GM23338 (cell line): ENCODE data around the gene TENM4. TPM values are rescaled to one million over a fixed set of nuclear protein-coding genes. Genes with fewer than 3 reads are reported as not detected.

Source experiments
- ATAC-seq: fragments of 200-7000 bp; cut with Tn5 transposase; 3 replicates; pipeline ENCODE4 v1.9.1; 2020
- DNase-seq: peaks from one replicate; pipeline ENCODE4 v3.0.0-alpha.2; 2015; ENCODE audit warnings: low spot score
- H2AFZ ChIP-seq: fragments of 200-600 bp; sonication (generic); 2 replicates; pipeline ENCODE4 v1.8.0; 2016; ENCODE audit warnings: antibody characterized with exemption, mild to moderate bottlenecking, moderate library complexity
- H3F3A ChIP-seq: fragments of 200-600 bp; sonication (generic); replicated peaks from 2 replicates; pipeline ENCODE4 v1.8.0; 2017; ENCODE audit warnings: antibody characterized with exemption, mixed run types, low read depth
- H3K27ac ChIP-seq: fragments of 200-600 bp; sonication (generic); 2 replicates; pipeline ENCODE4 v1.6.1; 2016; ENCODE audit warnings: low read depth
- H3K27me3 ChIP-seq: fragments of 200-600 bp; sonication (generic); 2 replicates; pipeline ENCODE4 v1.8.0; 2016; ENCODE audit warnings: mild to moderate bottlenecking, mixed run types, moderate library complexity; ENCODE audit not compliant: insufficient read depth
- H3K36me3 ChIP-seq: fragments of 200-600 bp; sonication (generic); 2 replicates; pipeline ENCODE4 v1.8.0; 2016; ENCODE audit warnings: mild to moderate bottlenecking; ENCODE audit not compliant: insufficient read depth
- H3K4me1 ChIP-seq: fragments of 200-600 bp; sonication (generic); 2 replicates; pipeline ENCODE4 v1.8.0; 2016; ENCODE audit warnings: mild to moderate bottlenecking, moderate library complexity; ENCODE audit not compliant: insufficient read depth
- H3K4me2 ChIP-seq: fragments of 200-600 bp; sonication (generic); 2 replicates; pipeline ENCODE4 v1.7.1; 2017; ENCODE audit warnings: mixed run types
- H3K4me3 ChIP-seq: fragments of 200-600 bp; sonication (generic); 2 replicates; pipeline ENCODE4 v1.6.1; 2016; ENCODE audit warnings: mixed run types
- H3K79me2 ChIP-seq: fragments of 200-600 bp; sonication (generic); replicated peaks from 2 replicates; pipeline ENCODE4 v1.8.0; 2017; ENCODE audit warnings: mild to moderate bottlenecking; ENCODE audit not compliant: insufficient read depth
- H3K9me2 ChIP-seq: fragments of 200-600 bp; sonication (generic); 2 replicates; pipeline ENCODE4 v1.8.0; 2017; ENCODE audit not compliant: insufficient read depth
- H4K20me1 ChIP-seq: fragments of 200-600 bp; sonication (generic); replicated peaks from 2 replicates; pipeline ENCODE4 v1.8.0; 2017; ENCODE audit warnings: mild to moderate bottlenecking; ENCODE audit not compliant: insufficient read depth
- H3K27ac Mint-ChIP-seq: 2 replicates; pipeline ENCODE4 v1.8.0; 2020; ENCODE audit warnings: inconsistent platforms, mild to moderate bottlenecking, moderate library complexity, mixed read lengths
- H3K27me3 Mint-ChIP-seq: 3 replicates; pipeline ENCODE4 v1.8.0; 2022; ENCODE audit warnings: low read depth, mild to moderate bottlenecking, moderate library complexity, mixed read lengths, inconsistent platforms; ENCODE audit not compliant: insufficient read depth, poor library complexity
- H3K36me3 Mint-ChIP-seq: 3 replicates; pipeline ENCODE4 v1.8.0; 2021; ENCODE audit warnings: low read depth, mild to moderate bottlenecking, inconsistent platforms, moderate library complexity, mixed read lengths
- H3K4me1 Mint-ChIP-seq: 3 replicates; pipeline ENCODE4 v1.8.0; 2020; ENCODE audit warnings: mild to moderate bottlenecking, inconsistent platforms, mixed read lengths
- H3K4me3 Mint-ChIP-seq: 3 replicates; pipeline ENCODE4 v1.8.0; 2021; ENCODE audit warnings: moderate library complexity, mild to moderate bottlenecking, inconsistent platforms, mixed read lengths
- H3K9me3 Mint-ChIP-seq: 3 replicates; pipeline ENCODE4 v1.8.0; 2020; ENCODE audit warnings: moderate library complexity, mild to moderate bottlenecking, inconsistent platforms, mixed read lengths
- CTCF ChIP-seq, 2 experiments: fragments of 200-600 bp in 1 of 2; sonication (generic) in 1 of 2; conservative IDR thresholded peaks; 2 replicates each; pipeline versions ENCODE4 v1.5.1 to v1.6.1; 2016 to 2017; ENCODE audit warnings: antibody characterized with exemption in 2 of 2, low read depth in 2 of 2, mild to moderate bottlenecking in 2 of 2, moderate library complexity in 1 of 2
- EZH2phosphoT487 ChIP-seq: fragments of 200-600 bp; sonication (generic); IDR thresholded peaks from one replicate; pipeline ENCODE4 v1.8.1; 2018; ENCODE audit warnings: antibody characterized with exemption; ENCODE audit not compliant: unreplicated experiment
- JUNB ChIP-seq: IDR thresholded peaks from one replicate; pipeline ENCODE4 v1.6.1; 2016; ENCODE audit warnings: antibody characterized with exemption; ENCODE audit not compliant: unreplicated experiment
- NANOG ChIP-seq: IDR thresholded peaks from 2 replicates; pipeline ENCODE4 v1.6.1; 2016; ENCODE audit warnings: antibody characterized with exemption, borderline replicate concordance
- POLR2AphosphoS5 ChIP-seq: IDR thresholded peaks from 2 replicates; pipeline ENCODE4 v1.6.1; 2016; ENCODE audit warnings: antibody characterized with exemption, low read depth
- ZNF331 ChIP-seq: fragments of 250-450 bp; sonication (Bioruptor Pico); IDR thresholded peaks from 2 replicates; pipeline ENCODE4 v1.5.0; 2020; ENCODE audit warnings: low read depth, mild to moderate bottlenecking, moderate library complexity
- polyA plus RNA-seq: library from polyadenylated mRNA; unstranded; fragments of >200 nt; fragmentation: Nextera tagmentation; extraction: Ambion mirVana; gene quantifications from 2 replicates; pipeline ENCODE4 v1.2.1, GENCODE V29; 2016
- total RNA-seq: library from RNA; depleted of rRNA; stranded (reverse); fragments of >200 nt; shearing (Covaris generic); gene quantifications from 2 replicates; pipeline ENCODE4 v1.2.3, GENCODE V29; 2014
- TF ChIP-seq, protein P1 (sequence below): IDR thresholded peaks from one replicate; pipeline ENCODE4 v1.6.1; 2018; ENCODE audit warnings: antibody characterized with exemption; ENCODE audit not compliant: unreplicated experiment

Gene TENM4
- total and polyA plus RNA-seq, 2 experiments from 2014 or later, result 7.3 TPM

- no peaks in the 10 kb centered on the region for H3K27me3 ChIP-seq
- no peak overlapping the region for H3K27ac Mint-ChIP-seq
- ATAC-seq, result no peak
Observed at GRCh38 chr11:78902771-78903507, 537.9 kb downstream of the TENM4 start.

DNA sequence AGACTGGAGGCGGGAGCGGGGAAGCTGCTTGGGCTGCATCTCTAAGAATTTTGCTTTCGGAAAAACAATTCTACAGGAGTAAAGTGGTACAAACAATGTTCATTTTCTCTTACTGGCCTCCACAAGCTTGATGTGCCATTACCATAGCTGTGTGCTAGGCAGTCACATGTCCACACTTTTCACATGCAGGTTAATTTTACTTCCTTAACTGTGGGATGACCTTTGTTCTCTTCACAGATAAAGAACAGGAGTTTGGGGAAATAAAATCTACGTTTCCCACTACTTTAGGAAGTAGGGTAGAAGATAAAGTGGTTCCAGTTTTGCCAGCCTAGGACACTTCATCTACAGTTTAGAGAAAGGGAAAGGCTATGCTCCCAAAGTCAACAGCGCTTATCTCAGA lies 539.0 kb downstream of the TENM4 start:
- ATAC-seq (no peak), DNase-seq (no peak)
- Mint-ChIP-seq H3K4me3 (no peak overlapping the region), H3K4me1 (peaks cover 2% of the 10 kb centered on the region; the same call in 1 of the 3 replicates), H3K36me3 (no peaks in the 10 kb centered on the region), H3K27ac (no peak overlapping the region), H3K27me3 (peaks cover 9% of the 10 kb centered on the region), H3K9me3 (no peaks in the 10 kb centered on the region)
- Histone ChIP-seq H3K27ac (no peak overlapping the region), H3K4me2 (no peak overlapping the region), H2AFZ (no peak overlapping the region), H3F3A (no peaks in the 10 kb centered on the region), H3K4me1 (no peaks in the 10 kb centered on the region), H3K4me3 (no peak overlapping the region), H3K79me2 (no peaks in the 10 kb centered on the region), H4K20me1 (no peaks in the 10 kb centered on the region), H3K36me3 (no peaks in the 10 kb centered on the region), H3K27me3 (no peaks in the 10 kb centered on the region), H3K9me2 (no peaks in the 10 kb centered on the region)
- TF ChIP-seq ZNF331 (CRISPR knock-in tag) (no peak), EZH2phosphoT487 (no peak), NANOG (no peak), POLR2AphosphoS5 (no peak), JUNB (no peak)
- TF ChIP-seq, protein P1, sequence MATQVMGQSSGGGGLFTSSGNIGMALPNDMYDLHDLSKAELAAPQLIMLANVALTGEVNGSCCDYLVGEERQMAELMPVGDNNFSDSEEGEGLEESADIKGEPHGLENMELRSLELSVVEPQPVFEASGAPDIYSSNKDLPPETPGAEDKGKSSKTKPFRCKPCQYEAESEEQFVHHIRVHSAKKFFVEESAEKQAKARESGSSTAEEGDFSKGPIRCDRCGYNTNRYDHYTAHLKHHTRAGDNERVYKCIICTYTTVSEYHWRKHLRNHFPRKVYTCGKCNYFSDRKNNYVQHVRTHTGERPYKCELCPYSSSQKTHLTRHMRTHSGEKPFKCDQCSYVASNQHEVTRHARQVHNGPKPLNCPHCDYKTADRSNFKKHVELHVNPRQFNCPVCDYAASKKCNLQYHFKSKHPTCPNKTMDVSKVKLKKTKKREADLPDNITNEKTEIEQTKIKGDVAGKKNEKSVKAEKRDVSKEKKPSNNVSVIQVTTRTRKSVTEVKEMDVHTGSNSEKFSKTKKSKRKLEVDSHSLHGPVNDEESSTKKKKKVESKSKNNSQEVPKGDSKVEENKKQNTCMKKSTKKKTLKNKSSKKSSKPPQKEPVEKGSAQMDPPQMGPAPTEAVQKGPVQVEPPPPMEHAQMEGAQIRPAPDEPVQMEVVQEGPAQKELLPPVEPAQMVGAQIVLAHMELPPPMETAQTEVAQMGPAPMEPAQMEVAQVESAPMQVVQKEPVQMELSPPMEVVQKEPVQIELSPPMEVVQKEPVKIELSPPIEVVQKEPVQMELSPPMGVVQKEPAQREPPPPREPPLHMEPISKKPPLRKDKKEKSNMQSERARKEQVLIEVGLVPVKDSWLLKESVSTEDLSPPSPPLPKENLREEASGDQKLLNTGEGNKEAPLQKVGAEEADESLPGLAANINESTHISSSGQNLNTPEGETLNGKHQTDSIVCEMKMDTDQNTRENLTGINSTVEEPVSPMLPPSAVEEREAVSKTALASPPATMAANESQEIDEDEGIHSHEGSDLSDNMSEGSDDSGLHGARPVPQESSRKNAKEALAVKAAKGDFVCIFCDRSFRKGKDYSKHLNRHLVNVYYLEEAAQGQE, result no peak

More at GRCh38 chr11:78902771-78903507, 537.9 kb downstream of the TENM4 start:
- Histone ChIP-seq H3K27ac (no peak overlapping the region), H3F3A (no peaks in the 10 kb centered on the region), H2AFZ (no peak overlapping the region), H3K9me2 (no peaks in the 10 kb centered on the region), H3K4me2 (no peak overlapping the region), H3K4me1 (no peaks in the 10 kb centered on the region), H3K79me2 (no peaks in the 10 kb centered on the region), H4K20me1 (no peaks in the 10 kb centered on the region), H3K36me3 (no peaks in the 10 kb centered on the region), H3K4me3 (no peak overlapping the region)
- H3K27me3 Mint-ChIP-seq, result peaks cover 5% of the 10 kb centered on the region
- H3K9me3 Mint-ChIP-seq, result no peaks in the 10 kb centered on the region
- TF ChIP-seq CTCF (conservative IDR thresholded peaks at IDR 0.05; ENCODE audit: low read depth in 2 of 2) (0 out of 4 replicates have a peak, but pooled peaks of 1 of the 2 experiments have one; percentile 10), NANOG (no peak)
- H3K36me3 Mint-ChIP-seq, result no peaks in the 10 kb centered on the region
- DNase-seq, result no peak
- H3K4me1 Mint-ChIP-seq, result peaks cover 2% of the 10 kb centered on the region; the same call in 1 of the 3 replicates
- no peak overlapping the region for H3K4me3 Mint-ChIP-seq
